ENCODE results near the gene HNRNPM. TPM values are rescaled to one million over a fixed set of nuclear protein-coding genes. Genes with fewer than 3 reads are reported as not detected.

The HNRNPM gene
- total and polyA plus RNA-seq, 2 experiments from 2014 or later, result 79.1 to 246 TPM

GRCh38 chr19:8503510-8503909, 58.7 kb downstream of the HNRNPM start:
- no peak for TF ChIP-seq CTCF (IDR thresholded peaks at IDR 0.05; ENCODE audit: low read depth, low read length)
- DNase-seq (ENCODE audit: low read depth in 1 of 2, low spot score in 1 of 2), result no peak
- H3K4me3 ChIP-seq, result no peak overlapping the region
- H3K9me3 ChIP-seq (ENCODE audit: low read depth), result no peaks in the 10 kb centered on the region
- H3K27ac ChIP-seq, result no peak overlapping the region
- H3K36me3 ChIP-seq, result no peaks in the 10 kb centered on the region
- peaks cover 6% of the 10 kb centered on the region for H3K4me1 ChIP-seq (ENCODE audit: low read depth)
- no peaks in the 10 kb centered on the region for H3K27me3 ChIP-seq

- no peak for DNase-seq (ENCODE audit: low read depth in 1 of 2, low spot score in 1 of 2)
- H3K9me3 ChIP-seq (ENCODE audit: low read depth), result no peaks in the 10 kb centered on the region
- H3K36me3 ChIP-seq, result no peaks in the 10 kb centered on the region
- no peak overlapping the region for H3K27ac ChIP-seq
- no peak overlapping the region for H3K4me3 ChIP-seq
- H3K27me3 ChIP-seq, result no peaks in the 10 kb centered on the region
- no peak for TF ChIP-seq CTCF (IDR thresholded peaks at IDR 0.05; ENCODE audit: low read depth, low read length)
- peaks cover 6% of the 10 kb centered on the region for H3K4me1 ChIP-seq (ENCODE audit: low read depth)
Measured at GRCh38 chr19:8504171-8504570, 59.4 kb downstream of the HNRNPM start.

GRCh38 chr19:8504919-8505318, 60.1 kb downstream of the HNRNPM start:
- DNase-seq (ENCODE audit: low read depth in 1 of 2, low spot score in 1 of 2), result no peak
- Histone ChIP-seq H3K36me3 (no peaks in the 10 kb centered on the region), H3K4me3 (no peak overlapping the region), H3K27me3 (no peaks in the 10 kb centered on the region), H3K4me1 (ENCODE audit: low read depth) (peaks cover 6% of the 10 kb centered on the region), H3K9me3 (ENCODE audit: low read depth) (no peaks in the 10 kb centered on the region), H3K27ac (no peak overlapping the region)
- TF ChIP-seq CTCF (IDR thresholded peaks at IDR 0.05; ENCODE audit: low read depth, low read length), result no peak

GRCh38 chr19:8505680-8506401, 61.1 kb downstream of the HNRNPM start:
- DNase-seq (ENCODE audit: low read depth in 1 of 2, low spot score in 1 of 2), result peak; percentile 74 to 88
- Histone ChIP-seq H3K4me1 (ENCODE audit: low read depth) (peaks cover 6% of the 10 kb centered on the region), H3K4me3 (peak overlapping the region; percentile 47), H3K9me3 (ENCODE audit: low read depth) (no peaks in the 10 kb centered on the region), H3K27me3 (no peaks in the 10 kb centered on the region), H3K36me3 (no peaks in the 10 kb centered on the region), H3K27ac (peak overlapping the region; percentile 64)
- TF ChIP-seq CTCF (IDR thresholded peaks at IDR 0.05; ENCODE audit: low read depth, low read length), result peak; percentile 93

GRCh38 chr19:8506402-8506957, 61.7 kb downstream of the HNRNPM start:
- DNase-seq (ENCODE audit: low read depth in 1 of 2, low spot score in 1 of 2), result no peak
- Histone ChIP-seq H3K27ac (peak overlapping the region; percentile 64), H3K4me3 (peak overlapping the region; percentile 47), H3K27me3 (no peaks in the 10 kb centered on the region), H3K36me3 (no peaks in the 10 kb centered on the region), H3K4me1 (ENCODE audit: low read depth) (peaks cover 6% of the 10 kb centered on the region), H3K9me3 (ENCODE audit: low read depth) (no peaks in the 10 kb centered on the region)
- no peak for TF ChIP-seq CTCF (IDR thresholded peaks at IDR 0.05; ENCODE audit: low read depth, low read length)
